PC-3 (cell line): ENCODE data around the gene SPATA33.

ENCODE experiments used
- CTCF ChIP-seq: fragments of 300-600 bp; sonication (generic); conservative IDR thresholded peaks from 2 replicates; pipeline ENCODE4 v1.5.1; 2017; ENCODE audit warnings: antibody characterized with exemption, low read depth, mild to moderate bottlenecking, low read length
- EZH2 ChIP-seq: fragments of 300-600 bp; sonication (generic); IDR thresholded peaks from one replicate; pipeline ENCODE4 v1.6.1; 2017; ENCODE audit warnings: antibody characterized with exemption, mild to moderate bottlenecking, low read length; ENCODE audit not compliant: unreplicated experiment

GRCh38 chr16:89705006-89705405, 47.4 kb downstream of the SPATA33 start:
- TF ChIP-seq CTCF (no peak), EZH2 (no peak)
